SK-N-SH (cell line): Measurements from ENCODE around the gene OTOA. TPM values are rescaled to one million over a fixed set of nuclear protein-coding genes. Genes with fewer than 3 reads are reported as not detected.

Source experiments
- CTCF ChIA-PET: fragments of 300-600, 350-600 bp; formaldehyde crosslinking; extraction: SDS; loops from one replicate; lab custom pipeline; 2021; lab: Yijun Ruan, JAX
- POLR2A ChIA-PET: fragments of 350-600 bp; sonication (Branson Sonifier 250); formaldehyde crosslinking; extraction: SDS; loops from one replicate; lab custom pipeline; 2020; ENCODE audit warnings: antibody characterized with exemption, inconsistent platforms; lab: Yijun Ruan, JAX
- DNase-seq: peaks from one replicate; pipeline ENCODE4 v3.0.0; 2012
- H2AFZ ChIP-seq: fragments of 200-600 bp; sonication (generic); 2 replicates; pipeline ENCODE4 v1.8.1; 2016; ENCODE audit warnings: antibody characterized with exemption, mild to moderate bottlenecking, low read depth
- H3F3A ChIP-seq: fragments of 200-600 bp; sonication (generic); replicated peaks from 2 replicates; pipeline ENCODE3; 2016; ENCODE audit warnings: antibody characterized with exemption, mild to moderate bottlenecking; ENCODE audit not compliant: insufficient read depth
- H3K27ac ChIP-seq, 2 experiments: fragments of 200-500 bp in 1 of 2; fragments of 200-600 bp in 1 of 2; sonication (Bioruptor generic) in 1 of 2; sonication (generic), shearing (Covaris generic) in 1 of 2; 2 replicates each; pipeline versions ENCODE4 v1.5.1 to v1.6.1; 2014 to 2016; ENCODE audit warnings: low read depth in 2 of 2, inconsistent platforms in 1 of 2, low read length in 1 of 2, mild to moderate bottlenecking in 1 of 2, mixed read lengths in 1 of 2
- H3K27me3 ChIP-seq: fragments of 200-600 bp; sonication (generic), shearing (Covaris generic); 2 replicates; pipeline ENCODE4 v1.6.1; 2016; ENCODE audit warnings: mixed run types; ENCODE audit not compliant: insufficient read depth
- H3K36me3 ChIP-seq, 2 experiments: fragments of 200-500 bp in 1 of 2; fragments of 200-600 bp in 1 of 2; sonication (Bioruptor generic) in 1 of 2; sonication (generic) in 1 of 2; replicated peaks in 1 of 2; 2 replicates each; pipeline versions ENCODE3 to v1.5.1; 2014 to 2016; ENCODE audit warnings: low read length in 1 of 2, mild to moderate bottlenecking in 1 of 2; ENCODE audit not compliant: insufficient read depth in 2 of 2, control insufficient read depth in 1 of 2
- H3K4me1 ChIP-seq, 2 experiments: fragments of 200-500 bp in 1 of 2; fragments of 200-600 bp in 1 of 2; sonication (Bioruptor generic) in 1 of 2; sonication (generic), shearing (Covaris generic) in 1 of 2; 2 replicates each; pipeline versions ENCODE4 v1.5.1 to v1.6.1; 2014 to 2016; ENCODE audit warnings: low read depth in 1 of 2, low read length in 1 of 2, mixed run types in 1 of 2; ENCODE audit not compliant: insufficient read depth in 2 of 2, control insufficient read depth in 1 of 2
- H3K4me2 ChIP-seq: fragments of 200-600 bp; sonication (generic), shearing (Covaris generic); 2 replicates; pipeline ENCODE4 v1.6.1; 2017; ENCODE audit warnings: mixed run types
- H3K4me3 ChIP-seq, 2 experiments: fragments of 200-500 bp in 1 of 2; fragments of 200-600 bp in 1 of 2; sonication (Bioruptor generic) in 1 of 2; sonication (generic), shearing (Covaris generic) in 1 of 2; 2 replicates each; pipeline versions ENCODE4 v1.5.1 to v1.8.1; 2014 to 2016; ENCODE audit warnings: low read depth in 2 of 2, inconsistent platforms in 1 of 2, low read length in 1 of 2, mild to moderate bottlenecking in 1 of 2, mixed read lengths in 1 of 2, moderate library complexity in 1 of 2
- H3K79me2 ChIP-seq: fragments of 200-600 bp; sonication (generic); 2 replicates; pipeline ENCODE4 v1.8.1; 2017; ENCODE audit warnings: mild to moderate bottlenecking; ENCODE audit not compliant: insufficient read depth
- H3K9ac ChIP-seq: fragments of 200-600 bp; sonication (generic); 2 replicates; pipeline ENCODE4 v1.6.1; 2017; ENCODE audit warnings: mixed run types
- H3K9me2 ChIP-seq: fragments of 200-600 bp; sonication (generic); 2 replicates; pipeline ENCODE4 v1.6.1; 2017; ENCODE audit warnings: mixed run types
- H3K9me3 ChIP-seq: fragments of 200-600 bp; sonication (generic); 2 replicates; pipeline ENCODE4 v1.6.1; 2017; ENCODE audit warnings: mixed run types, mild to moderate bottlenecking, moderate library complexity
- H4K20me1 ChIP-seq: fragments of 200-600 bp; sonication (generic); 2 replicates; pipeline ENCODE4 v1.6.1; 2017; ENCODE audit warnings: mild to moderate bottlenecking, mixed run types; ENCODE audit not compliant: insufficient read depth
- EZH2phosphoT487 ChIP-seq: fragments of 200-600 bp; sonication (generic); IDR thresholded peaks from 2 replicates; pipeline ENCODE4 v1.6.1; 2017; ENCODE audit warnings: low read depth, mixed run types, mild to moderate bottlenecking, antibody characterized with exemption, moderate library complexity, borderline replicate concordance
- FOSL2 ChIP-seq: IDR thresholded peaks from 2 replicates; pipeline ENCODE4 v1.4.0; 2012; ENCODE audit warnings: low read depth, mild to moderate bottlenecking, moderate library complexity, borderline replicate concordance
- FOXM1 ChIP-seq: IDR thresholded peaks from 2 replicates; pipeline ENCODE4 v1.4.0; 2012; ENCODE audit warnings: low read depth, mild to moderate bottlenecking
- IRF3 ChIP-seq: fragments of 150-350 bp; IDR thresholded peaks from 2 replicates; pipeline ENCODE4 v1.6.1; 2016; ENCODE audit warnings: mild to moderate bottlenecking, low read depth, low read length
- MAX ChIP-seq: IDR thresholded peaks from 2 replicates; pipeline ENCODE4 v1.4.0; 2012; ENCODE audit warnings: low read depth
- NFIC ChIP-seq: IDR thresholded peaks from 2 replicates; pipeline ENCODE4 v1.4.0; 2012; ENCODE audit warnings: borderline replicate concordance
- REST ChIP-seq: IDR thresholded peaks from 2 replicates; pipeline ENCODE4 v1.6.1; 2012; ENCODE audit warnings: mild to moderate bottlenecking, low read depth, low read length, moderate library complexity
- SIN3A ChIP-seq: IDR thresholded peaks from 2 replicates; pipeline ENCODE4 v1.6.1; 2012; ENCODE audit warnings: low read depth, mild to moderate bottlenecking, low read length, moderate library complexity, borderline replicate concordance
- ZBTB33 ChIP-seq: IDR thresholded peaks from 2 replicates; pipeline ENCODE4 v1.4.0; 2012; ENCODE audit warnings: low read depth, borderline replicate concordance
- WGBS: methylation state at CpG from one replicate; pipeline ENCODE4 v1.1.6; 2017; ENCODE audit warnings: low lambda C conversion rate; 5-methylcytosine and 5-hydroxymethylcytosine counted together
- polyA plus RNA-seq, 3 experiments: library from polyadenylated mRNA; depleted of rRNA; stranded (reverse); fragments of >200 nt; gene quantifications; 2 replicates each; pipeline ENCODE4 v1.2.3, GENCODE V29; 2012

The OTOA gene
- polyA plus RNA-seq, 1 of the 3 experiments (the other 2 are of a cell fraction) = 0.02 TPM

GRCh38 chr16:21641916-21642315, 21.9 kb upstream of the OTOA start:
- H3K36me3 ChIP-seq = peaks cover 0 to 15% of the 10 kb centered on the region in 2 experiments
- peaks cover 22% of the 10 kb centered on the region for H3F3A ChIP-seq
- no peak overlapping the region for H3K9ac ChIP-seq
- peaks cover 0 to 21% of the 10 kb centered on the region in 2 experiments; a peak in 3 of 4 replicates for H3K4me1 ChIP-seq
- peaks cover 6% of the 10 kb centered on the region for H4K20me1 ChIP-seq
- peaks cover 65% of the 10 kb centered on the region for H3K79me2 ChIP-seq
- H3K27ac ChIP-seq = no peak overlapping the region
- H3K27me3 ChIP-seq = no peaks in the 10 kb centered on the region
- CTCF ChIA-PET = interaction anchor here (0.6 to 7.6 kb wide), 11 partner anchors 12 to 66 kb away, joined by 3 to 90 read pairs (median 8); partner anchors contain the start of gene METTL9
- POLR2A ChIA-PET = interaction anchor here (1.6 kb wide), 1 partner anchor 122 kb away, joined by 3 read pairs; no protein-coding TSS in a partner anchor
- 86% methylated on average over 6 of the region's 6 CpGs for WGBS
- no peak overlapping the region for H3K4me3 ChIP-seq
- no peaks in the 10 kb centered on the region for H3K9me3 ChIP-seq
- no peak for DNase-seq
- no peak overlapping the region for H2AFZ ChIP-seq
- H3K4me2 ChIP-seq = no peak overlapping the region
- no peaks in the 10 kb centered on the region for H3K9me2 ChIP-seq
- TF ChIP-seq NFIC = no peak
- TF ChIP-seq MAX = no peak
- no peak for TF ChIP-seq REST
- TF ChIP-seq SIN3A = no peak
- TF ChIP-seq FOXM1 = no peak

- Histone ChIP-seq H3K27ac (no peak overlapping the region), H3K79me2 (peaks cover 73% of the 10 kb centered on the region), H3K9me3 (no peaks in the 10 kb centered on the region), H3K4me1 (peaks cover 0 to 21% of the 10 kb centered on the region in 2 experiments; a peak in 3 of 4 replicates), H3K9me2 (no peaks in the 10 kb centered on the region), H3F3A (peaks cover 18% of the 10 kb centered on the region), H3K4me2 (no peak overlapping the region), H4K20me1 (peaks cover 6% of the 10 kb centered on the region), H3K36me3 (peaks cover 0 to 15% of the 10 kb centered on the region in 2 experiments), H3K27me3 (no peaks in the 10 kb centered on the region), H3K9ac (no peak overlapping the region), H3K4me3 (no peak overlapping the region), H2AFZ (no peak overlapping the region)
- no peak for DNase-seq
- WGBS = 85% methylated on average over 7 of the region's 7 CpGs
- ChIA-PET POLR2A (interaction anchor here (1.6 kb wide), 1 partner anchor 123 kb away, joined by 3 read pairs; no protein-coding TSS in a partner anchor), CTCF (interaction anchor here (0.9 to 7.6 kb wide), 7 partner anchors 9 to 65 kb away, joined by 3 to 90 read pairs (median 5); no protein-coding TSS in a partner anchor)
- TF ChIP-seq EZH2phosphoT487 (no peak), IRF3 (no peak), ZBTB33 (no peak), FOSL2 (no peak), NFIC (no peak)
Observed at GRCh38 chr16:21642861-21643260, 20.9 kb upstream of the OTOA start.
